A204.1 (cell line): ENCODE measurements around the gene SLC25A25.
"Not testable (repeated sequence)": the region's sequence is repeated elsewhere in the genome, so short reads cannot be mapped to it uniquely, and the experiment has no call there.

Experiments
- FAIRE-seq: peaks from 2 replicates; lab custom pipeline; 2012; peaks lifted over from hg19 to GRCh38; lab: Jason Lieb, UNC

Gene SLC25A25

DNA sequence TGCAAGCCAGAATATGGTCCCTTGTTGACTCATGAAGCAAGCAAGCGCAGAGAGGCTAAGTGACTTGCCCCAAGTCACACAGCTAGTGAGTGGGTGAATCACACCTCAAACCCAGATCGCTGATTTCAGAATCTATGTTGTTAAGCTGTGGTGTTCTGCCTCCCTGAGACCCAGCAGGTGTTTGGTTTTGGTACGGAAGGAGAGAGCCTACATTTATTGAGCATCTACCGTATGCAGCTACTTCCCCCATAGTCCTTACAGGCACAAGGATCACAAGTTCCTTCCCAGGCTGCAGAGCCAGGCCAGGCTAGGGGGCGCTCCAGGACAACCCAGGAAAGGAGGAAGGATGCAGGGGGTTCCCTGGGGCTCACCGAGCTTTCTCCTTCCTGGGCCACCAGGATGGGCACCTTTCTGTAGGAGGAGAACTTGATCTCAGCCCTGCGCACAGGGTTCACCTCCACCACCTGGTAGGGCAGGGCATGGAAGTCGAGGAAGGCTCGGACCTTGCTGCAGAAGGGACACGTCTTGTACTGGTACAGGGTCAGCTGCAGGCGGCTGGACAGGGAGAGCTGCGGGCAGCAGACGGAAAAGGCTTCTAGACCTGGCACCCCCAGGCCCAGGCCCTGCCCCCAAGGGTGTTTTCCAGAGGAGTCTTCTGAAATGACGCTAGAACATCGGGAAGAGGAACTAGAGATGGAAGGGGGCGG lies 57.0 kb downstream of the SLC25A25 start:
- no peak for FAIRE-seq

GRCh38 chr9:128125580-128126354 lies 57.7 kb downstream of the SLC25A25 start:
- FAIRE-seq: no peak

DNA sequence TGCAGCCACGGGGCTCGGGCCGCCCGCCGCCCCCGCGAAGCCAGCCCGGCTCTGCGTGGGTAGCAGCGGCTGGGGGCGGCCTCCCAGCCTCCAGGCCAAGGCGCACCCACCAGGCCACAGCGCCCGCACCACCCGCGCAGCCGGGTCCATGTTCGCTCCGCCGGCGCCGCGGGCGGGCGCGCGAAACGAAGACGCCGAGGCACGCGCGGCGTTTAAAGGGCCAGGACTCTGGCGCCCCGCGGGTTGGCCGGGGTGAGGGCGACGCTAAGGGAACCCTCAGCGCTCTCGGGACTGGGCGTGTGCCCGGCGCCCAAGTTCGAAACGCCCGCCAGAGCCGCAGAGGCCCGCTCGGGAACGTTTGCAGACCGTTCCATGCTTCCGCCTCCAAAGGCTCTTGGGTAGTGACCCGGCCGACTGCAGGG lies 59.5 kb downstream of the SLC25A25 start, which contains the start of gene PTGES2:
TSS of gene PTGES2 (minus strand) at position 162 of the 422 bp plus-strand sequence. CDS start at position 150, 12 bp downstream.
- FAIRE-seq: no peak

DNA sequence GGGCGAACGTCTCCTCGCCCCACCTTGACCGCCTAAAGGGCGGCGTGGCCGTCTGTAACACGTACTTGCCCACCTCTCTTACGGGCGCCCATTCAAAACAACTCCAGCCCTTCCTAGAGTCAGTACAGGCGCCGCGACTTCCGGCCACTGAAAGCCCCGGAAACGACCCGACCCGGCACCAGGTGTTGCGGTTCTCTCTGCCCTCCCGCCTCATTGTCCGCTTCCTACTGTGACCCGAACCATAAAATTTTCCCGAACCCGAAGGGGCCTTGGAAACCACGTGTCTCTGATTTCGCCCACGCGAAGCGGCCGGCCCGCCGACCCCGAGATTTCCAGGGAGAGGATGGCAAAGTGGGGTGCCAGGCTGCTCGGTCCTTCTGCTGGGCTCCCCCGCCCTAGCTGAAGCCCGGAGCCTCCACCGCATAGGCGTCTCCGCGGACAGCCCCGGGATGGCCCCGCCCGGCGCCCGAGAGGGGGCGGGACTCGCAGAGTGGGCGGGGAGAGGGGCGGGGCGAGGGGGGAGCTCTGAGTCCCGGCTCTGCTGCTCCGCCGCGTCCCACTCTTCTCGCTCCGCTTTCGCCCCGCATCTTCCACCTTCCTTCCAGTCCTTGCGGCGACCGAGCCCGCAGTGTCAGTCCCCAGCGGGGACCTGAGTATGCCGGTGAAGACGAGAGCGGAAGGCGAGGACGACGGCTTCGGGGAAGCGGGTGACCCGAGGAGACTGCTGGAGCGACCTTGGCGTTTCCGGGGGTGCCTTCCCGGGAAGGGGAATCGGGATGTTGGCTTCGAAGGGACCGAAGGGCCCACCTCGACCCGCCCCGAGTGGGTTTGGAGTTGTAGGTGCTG lies 60.2 kb downstream of the SLC25A25 start:
- FAIRE-seq: no peak

- no peak for FAIRE-seq
Observed at GRCh38 chr9:128128836-128129590, 61.0 kb downstream of the SLC25A25 start.

GRCh38 chr9:128129976-128130590 lies 62.1 kb downstream of the SLC25A25 start:
- FAIRE-seq: not testable (repeated sequence)

DNA sequence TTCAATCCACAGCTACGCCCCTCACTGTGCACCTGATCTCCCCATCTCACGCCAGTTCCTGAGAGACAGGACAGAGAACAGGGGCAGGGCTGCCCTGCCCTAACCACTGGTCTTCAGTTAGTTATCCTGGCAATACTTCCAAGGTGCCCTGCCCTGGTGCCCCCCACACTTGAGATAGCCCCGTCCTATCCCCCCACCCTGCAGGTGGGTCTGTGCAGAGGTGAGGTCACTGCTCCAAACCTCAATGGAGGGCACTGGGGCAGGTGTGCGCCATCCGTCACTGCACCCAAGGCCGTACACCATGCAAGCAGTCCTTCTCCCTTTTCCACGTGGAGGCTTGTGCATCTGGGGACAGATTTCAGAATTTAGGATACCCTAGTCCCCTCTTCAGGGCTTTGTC lies 62.6 kb downstream of the SLC25A25 start:
- not testable (repeated sequence) for FAIRE-seq

DNA sequence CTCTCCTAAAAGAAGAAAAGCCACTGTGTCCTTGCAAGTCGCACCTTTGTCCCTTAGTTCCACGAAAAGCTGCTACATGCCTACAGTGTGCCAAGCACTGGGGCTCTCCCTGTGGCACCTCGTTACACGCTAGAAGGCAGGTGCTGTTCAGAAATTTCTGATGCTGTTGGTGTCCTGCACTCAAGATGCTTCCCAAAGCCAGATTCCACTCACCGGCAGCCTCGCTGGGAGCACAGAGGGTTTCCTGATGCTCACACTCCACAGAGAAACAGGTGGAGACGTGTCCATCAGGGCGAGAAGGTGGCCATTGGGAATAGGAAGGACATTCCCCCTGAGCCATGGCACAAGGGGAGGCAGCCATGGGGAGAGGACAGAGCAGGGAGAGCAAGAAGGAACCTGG lies 63.3 kb downstream of the SLC25A25 start:
- not testable (repeated sequence) for FAIRE-seq

DNA sequence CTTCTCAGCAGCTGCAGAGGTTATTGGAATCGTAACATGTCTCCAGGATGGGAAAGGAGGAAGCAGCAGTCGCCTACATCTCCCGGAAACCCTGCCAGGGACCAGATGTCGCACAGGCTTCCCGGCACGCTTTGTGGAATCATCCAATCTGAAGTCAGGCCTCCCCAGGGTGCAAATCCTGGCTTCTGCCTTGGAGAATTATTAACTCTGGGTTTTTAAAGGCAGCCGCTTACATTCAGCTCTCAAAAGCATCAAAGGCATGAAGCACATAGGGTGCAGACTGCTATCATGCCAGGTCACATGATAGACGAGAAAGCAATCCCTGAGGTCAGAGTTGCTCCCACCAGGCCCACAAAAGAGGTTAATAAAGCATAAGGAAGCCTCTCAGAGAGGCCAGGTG lies 64.1 kb downstream of the SLC25A25 start:
- FAIRE-seq: not testable (repeated sequence)

GRCh38 chr9:128135561-128135960 lies 67.5 kb downstream of the SLC25A25 start:
- FAIRE-seq: not testable (repeated sequence)

DNA sequence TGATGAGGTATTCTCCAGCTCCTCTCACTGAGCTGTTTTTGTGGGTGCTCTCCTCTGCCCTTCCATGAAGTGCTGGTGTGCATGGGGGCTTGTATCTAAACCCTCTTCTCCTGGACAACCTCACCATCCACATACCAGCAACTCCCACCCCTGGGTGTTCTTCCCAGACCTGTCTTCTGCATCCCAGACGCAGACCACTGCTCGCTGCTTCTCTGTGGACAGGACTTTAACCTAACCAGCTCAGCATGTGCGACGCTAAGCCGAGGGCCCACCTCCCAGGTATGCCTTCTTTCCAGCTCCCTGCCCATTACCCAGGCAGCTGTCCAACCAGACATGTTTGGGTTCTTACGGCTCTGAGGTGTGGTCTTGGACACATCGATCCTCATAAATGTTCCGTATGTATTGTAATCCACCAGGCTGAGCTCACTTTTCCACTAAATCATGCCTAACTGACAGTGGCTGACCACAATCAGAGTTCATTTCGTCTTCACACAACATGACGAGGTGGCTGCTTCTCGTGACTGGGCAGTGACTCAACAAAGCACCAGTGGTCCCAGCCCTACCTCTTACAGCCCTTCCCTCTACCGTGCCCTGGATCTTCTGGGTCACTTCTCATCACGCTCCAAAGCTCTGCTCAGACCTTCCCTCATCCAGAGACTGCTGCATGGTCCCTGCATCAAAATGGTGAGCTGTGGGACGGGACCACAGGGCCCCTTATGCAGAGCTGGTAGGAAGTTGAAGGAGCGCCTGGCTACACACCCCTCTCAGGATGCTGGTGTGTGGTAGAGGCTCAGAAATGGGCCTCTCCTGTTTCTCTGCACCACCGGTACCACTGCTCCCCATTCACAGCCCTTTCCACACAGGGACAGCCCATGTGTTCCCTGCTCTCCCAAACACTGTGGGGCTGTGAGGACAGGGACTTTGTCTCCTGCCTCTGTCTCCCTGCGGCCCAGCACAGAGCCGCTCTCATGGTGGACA lies 69.1 kb downstream of the SLC25A25 start:
- no peak for FAIRE-seq

- no peak for FAIRE-seq
Observed at GRCh38 chr9:128138001-128138400, 70.0 kb downstream of the SLC25A25 start.

DNA sequence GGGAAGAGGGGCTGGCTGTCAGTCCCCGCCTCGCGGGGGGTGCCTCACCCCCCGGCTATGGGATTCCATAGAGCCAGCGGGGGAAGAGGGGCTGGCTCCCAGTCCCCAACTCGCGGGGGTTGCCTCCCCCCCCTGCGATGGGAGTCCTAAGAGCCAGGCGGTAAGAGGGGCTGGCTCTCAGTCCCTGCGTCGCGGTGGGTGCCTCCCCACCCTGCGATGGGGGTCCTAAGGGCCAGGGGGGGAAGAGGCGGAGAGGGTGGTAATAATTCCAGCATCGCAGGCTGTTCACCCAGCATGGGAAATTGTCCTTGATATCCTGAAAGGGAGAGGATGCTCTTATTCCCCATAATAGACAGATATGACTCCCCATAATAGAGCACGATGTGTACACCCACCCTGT lies 71.6 kb downstream of the SLC25A25 start:
- FAIRE-seq: no peak

DNA sequence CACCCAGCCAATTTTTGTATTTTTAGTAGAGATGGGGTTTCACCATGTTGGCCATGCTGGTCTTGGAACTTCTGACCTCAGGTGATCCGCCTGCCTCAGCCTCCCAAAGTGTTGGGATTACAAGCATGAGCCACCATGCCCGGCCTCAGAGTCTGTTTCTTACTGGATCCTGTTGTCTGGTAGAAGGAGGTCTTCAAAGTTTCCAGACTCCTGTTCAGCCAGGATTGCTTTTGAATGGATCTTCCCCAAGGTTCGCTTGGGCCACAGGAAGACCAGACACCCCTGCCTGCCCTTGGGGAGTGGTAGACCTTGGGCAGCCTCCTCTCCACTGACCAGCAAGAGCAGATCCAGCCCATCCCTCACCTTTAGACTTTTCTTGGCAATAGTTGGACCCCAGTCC lies 73.6 kb downstream of the SLC25A25 start:
- FAIRE-seq: no peak

DNA sequence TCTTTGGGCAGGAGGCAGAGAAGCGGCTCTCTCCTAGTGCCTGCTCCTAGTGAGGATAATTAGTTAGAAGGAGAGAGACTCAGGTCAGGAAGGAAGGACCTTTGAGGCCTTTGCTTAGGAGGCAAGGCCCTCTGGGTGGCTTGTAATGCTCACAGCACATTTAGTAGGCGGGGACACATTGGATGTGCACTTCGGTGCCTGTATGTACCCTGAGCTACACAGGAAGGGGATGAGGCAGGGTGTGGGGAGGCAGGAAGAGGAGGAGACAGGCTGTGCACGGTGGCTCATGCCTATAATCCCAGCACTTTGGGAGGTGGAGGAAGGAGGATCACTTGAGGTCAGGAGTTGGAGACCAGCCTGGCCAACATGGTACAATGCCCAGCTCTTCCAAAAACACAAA lies 74.0 kb downstream of the SLC25A25 start:
- no peak for FAIRE-seq

GRCh38 chr9:128142596-128142995 lies 74.6 kb downstream of the SLC25A25 start:
- FAIRE-seq: no peak

GRCh38 chr9:128143525-128144238 lies 75.7 kb downstream of the SLC25A25 start:
- FAIRE-seq: no peak

- no peak for FAIRE-seq
Observed at GRCh38 chr9:128144239-128145181, 76.5 kb downstream of the SLC25A25 start.
